H9 (cell line): ENCODE data around the gene DKKL1. TPM values are rescaled to one million over a fixed set of nuclear protein-coding genes. Genes with fewer than 3 reads are reported as not detected.
"Not testable (repeated sequence)": the region's sequence is repeated elsewhere in the genome, so short reads cannot be mapped to it uniquely, and the experiment has no call there.

Experiments
- DNase-seq: peaks from one replicate; pipeline ENCODE4 v3.0.0-alpha.2; 2017
- H2AFZ ChIP-seq: one replicate; pipeline ENCODE4 v1.6.1; 2013; ENCODE audit warnings: mild to moderate bottlenecking, low read length, control low read depth, moderate library complexity
- H2AK5ac ChIP-seq: 2 replicates; pipeline ENCODE4 v1.6.1; 2013; ENCODE audit warnings: low read length, control low read depth, mixed read lengths; ENCODE audit not compliant: insufficient read length
- H2BK120ac ChIP-seq: one replicate; pipeline ENCODE4 v1.6.1; 2013; ENCODE audit warnings: low read depth, mild to moderate bottlenecking, low read length, control low read depth, inconsistent platforms; ENCODE audit not compliant: poor library complexity, severe bottlenecking
- H2BK12ac ChIP-seq: 2 replicates; pipeline ENCODE4 v1.6.1; 2013; ENCODE audit warnings: low read length, control low read depth, mixed read lengths, low read depth; ENCODE audit not compliant: insufficient read length
- H2BK15ac ChIP-seq: 2 replicates; pipeline ENCODE4 v1.6.1; 2013; ENCODE audit warnings: low read depth, low read length, control low read depth
- H2BK20ac ChIP-seq: one replicate; pipeline ENCODE4 v1.6.1; 2013; ENCODE audit warnings: low read depth, mild to moderate bottlenecking, low read length, control low read depth, inconsistent platforms; ENCODE audit not compliant: poor library complexity, severe bottlenecking
- H2BK5ac ChIP-seq: 2 replicates; pipeline ENCODE4 v1.6.1; 2013; ENCODE audit warnings: low read length, control low read depth, mixed read lengths; ENCODE audit not compliant: insufficient read length
- H3K14ac ChIP-seq: 2 replicates; pipeline ENCODE4 v1.6.1; 2013; ENCODE audit warnings: low read length, control low read depth; ENCODE audit not compliant: insufficient read depth
- H3K18ac ChIP-seq: 2 replicates; pipeline ENCODE4 v1.6.1; 2013; ENCODE audit warnings: low read depth, mild to moderate bottlenecking, mixed read lengths, low read length, control low read depth; ENCODE audit not compliant: insufficient read length
- H3K23ac ChIP-seq: 2 replicates; pipeline ENCODE4 v1.6.1; 2013; ENCODE audit warnings: low read length, control low read depth, mixed read lengths, low read depth; ENCODE audit not compliant: insufficient read length
- H3K23me2 ChIP-seq: 2 replicates; pipeline ENCODE4 v1.6.1; 2013; ENCODE audit warnings: low read depth, mild to moderate bottlenecking, mixed read lengths, low read length, control low read depth; ENCODE audit not compliant: insufficient read length, poor library complexity, severe bottlenecking
- H3K27ac ChIP-seq: 2 replicates; pipeline ENCODE4 v1.5.1; 2013; ENCODE audit warnings: low read length, control low read depth, mixed read lengths, low read depth; ENCODE audit not compliant: insufficient read length
- H3K27me3 ChIP-seq: 2 replicates; pipeline ENCODE4 v1.6.1; 2013; ENCODE audit warnings: low read length, control low read depth, inconsistent platforms; ENCODE audit not compliant: insufficient read depth
- H3K4ac ChIP-seq: 2 replicates; pipeline ENCODE4 v1.6.1; 2013; ENCODE audit warnings: low read depth, mild to moderate bottlenecking, control low read depth, inconsistent platforms, low read length, moderate library complexity
- H3K4me1 ChIP-seq: 2 replicates; pipeline ENCODE4 v1.6.1; 2013; ENCODE audit warnings: low read length, control low read depth, inconsistent platforms; ENCODE audit not compliant: insufficient read depth
- H3K4me2 ChIP-seq: 2 replicates; pipeline ENCODE4 v1.6.1; 2013; ENCODE audit warnings: low read length, control low read depth, mixed read lengths; ENCODE audit not compliant: insufficient read length, insufficient read depth
- H3K56ac ChIP-seq: 2 replicates; pipeline ENCODE4 v1.6.1; 2013; ENCODE audit warnings: low read depth, mild to moderate bottlenecking, mixed read lengths, low read length, control low read depth; ENCODE audit not compliant: insufficient read length
- H3K79me1 ChIP-seq: 2 replicates; pipeline ENCODE4 v1.6.1; 2013; ENCODE audit warnings: low read depth, mild to moderate bottlenecking, moderate library complexity, low read length, control low read depth, inconsistent platforms; ENCODE audit not compliant: insufficient read depth, poor library complexity, severe bottlenecking
- H3K79me2 ChIP-seq: 2 replicates; pipeline ENCODE4 v1.6.1; 2013; ENCODE audit warnings: low read length, control low read depth, inconsistent platforms; ENCODE audit not compliant: insufficient read depth
- H3K9ac ChIP-seq: 2 replicates; pipeline ENCODE4 v1.6.1; 2013; ENCODE audit warnings: low read length, control low read depth, mixed read lengths; ENCODE audit not compliant: insufficient read length; ENCODE audit errors: extremely low read depth
- H3K9me3 ChIP-seq: one replicate; pipeline ENCODE4 v1.6.1; 2013; ENCODE audit warnings: low read depth, low read length, inconsistent platforms; ENCODE audit not compliant: control insufficient read depth
- H3T11ph ChIP-seq: one replicate; pipeline ENCODE4 v1.6.1; 2013; ENCODE audit warnings: mild to moderate bottlenecking, low read length, control low read depth, inconsistent platforms
- H4K20me1 ChIP-seq: one replicate; pipeline ENCODE4 v1.6.1; 2013; ENCODE audit not compliant: control insufficient read depth, insufficient read length, insufficient read depth
- H4K5ac ChIP-seq: 2 replicates; pipeline ENCODE4 v1.6.1; 2013; ENCODE audit warnings: low read depth, mild to moderate bottlenecking, mixed read lengths, low read length, control low read depth; ENCODE audit not compliant: insufficient read length
- H4K8ac ChIP-seq: replicated peaks from 2 replicates; pipeline ENCODE4 v1.6.1; 2013; ENCODE audit warnings: low read length, control low read depth, mixed read lengths, low read depth; ENCODE audit not compliant: insufficient read length
- H4K91ac ChIP-seq: 2 replicates; pipeline ENCODE4 v1.6.1; 2013; ENCODE audit warnings: low read depth, mild to moderate bottlenecking, moderate library complexity, mixed read lengths, low read length, control low read depth; ENCODE audit not compliant: insufficient read length
- H3K27ac Mint-ChIP-seq, 3 experiments: 2 replicates in 2 of 3; 3 replicates in 1 of 3; pipeline ENCODE4 v1.8.0; 2020 to 2021; ENCODE audit warnings: mixed read lengths in 3 of 3, mild to moderate bottlenecking in 1 of 3, moderate library complexity in 1 of 3
- H3K27me3 Mint-ChIP-seq: 2 replicates; pipeline ENCODE4 v1.8.0; 2021; ENCODE audit warnings: low read depth, mild to moderate bottlenecking, moderate library complexity, mixed read lengths
- H3K36me3 Mint-ChIP-seq, 3 experiments: 2 replicates in 2 of 3; 3 replicates in 1 of 3; pipeline ENCODE4 v1.8.0; 2020 to 2021; ENCODE audit warnings: low read depth in 3 of 3, mixed read lengths in 3 of 3; ENCODE audit not compliant: insufficient read depth in 1 of 3
- H3K4me1 Mint-ChIP-seq, 2 experiments: 2 replicates each; pipeline ENCODE4 v1.8.0; 2020; ENCODE audit warnings: mixed read lengths in 2 of 2
- H3K4me3 Mint-ChIP-seq, 2 experiments: 2 replicates in 1 of 2; 3 replicates in 1 of 2; pipeline ENCODE4 v1.8.0; 2020 to 2021; ENCODE audit warnings: mild to moderate bottlenecking in 2 of 2, mixed read lengths in 2 of 2, moderate library complexity in 1 of 2
- H3K9me3 Mint-ChIP-seq, 2 experiments: 2 replicates in 1 of 2; 3 replicates in 1 of 2; pipeline ENCODE4 v1.8.0; 2020; ENCODE audit warnings: mild to moderate bottlenecking in 2 of 2, mixed read lengths in 2 of 2, moderate library complexity in 1 of 2
- CTCF ChIP-seq: fragments of 200-600 bp; sonication (generic); conservative IDR thresholded peaks from 3 replicates; pipeline ENCODE4 v1.8.0; 2021; ENCODE audit warnings: antibody characterized with exemption, mild to moderate bottlenecking
- WGBS: extraction: QIAGEN DNeasy Blood & Tissue Kit; methylation state at CpG from one replicate; pipeline ENCODE4 v1.1.7; 2013; ENCODE audit warnings: missing lambda C conversion rate, low lambda C conversion rate, mixed read lengths; ENCODE audit not compliant: insufficient read length; ENCODE audit errors: extremely low coverage; 5-methylcytosine and 5-hydroxymethylcytosine counted together
- total RNA-seq: library from RNA; stranded (reverse); gene quantifications from 2 replicates; pipeline ENCODE4 v1.2.1, GENCODE V29; 2021

DKKL1 gene
- total RNA-seq, 1 experiment from 2014 or later, result 3.5 TPM

GRCh38 chr19:49324801-49325576 is 38.7 kb upstream of the DKKL1 start, which contains the start of gene SLC6A16:
Gene SLC6A16 (minus strand): TSS chr19:49325191. CDS start chr19:49311347, 13,844 bp downstream.
- Histone ChIP-seq H3K18ac (no peak within 1 kb of the TSS), H4K5ac (no peak within 1 kb of the TSS), H3K27me3 (no peaks in the 10 kb centered on the region), H2BK5ac (no peak within 1 kb of the TSS), H3K4me1 (no peaks in the 10 kb centered on the region), H2AK5ac (no peak within 1 kb of the TSS), H4K20me1 (no peaks in the 10 kb centered on the region), H3K9me3 (no peaks in the 10 kb centered on the region), H3K4me2 (no peak within 1 kb of the TSS), H3K23ac (no peak within 1 kb of the TSS), H3T11ph (no peak within 1 kb of the TSS), H3K9ac (no peak within 1 kb of the TSS), H2BK12ac (no peak within 1 kb of the TSS), H4K91ac (no peak within 1 kb of the TSS), H2BK15ac (no peak within 1 kb of the TSS), H4K8ac (no peak within 1 kb of the TSS), H3K14ac (no peak within 1 kb of the TSS), H3K79me2 (no peaks in the 10 kb centered on the region), H3K23me2 (no peaks in the 10 kb centered on the region), H3K79me1 (no peaks in the 10 kb centered on the region), H2BK20ac (no peak within 1 kb of the TSS), H3K27ac (no peak within 1 kb of the TSS), H3K56ac (no peak within 1 kb of the TSS), H2AFZ (no peak within 1 kb of the TSS), H2BK120ac (no peak within 1 kb of the TSS), H3K4ac (no peak within 1 kb of the TSS)
- Mint-ChIP-seq H3K36me3 (peaks cover 4 to 26% (median 16%) of the 10 kb centered on the region in 3 experiments; a peak in 6 of 7 replicates), H3K4me3 (no peak within 1 kb of the TSS), H3K4me1 (no peaks in the 10 kb centered on the region; a peak in 1 of 4 replicates), H3K9me3 (peaks cover 14 to 19% of the 10 kb centered on the region in 2 experiments; a peak in 4 of 5 replicates), H3K27me3 (no peaks in the 10 kb centered on the region; the same call in none of the 2 replicates), H3K27ac (no peak within 1 kb of the TSS)
- no peak for DNase-seq
- WGBS, result no CpG with 5 or more reads among the region's 38 CpGs
- no peak for TF ChIP-seq CTCF

- H2BK5ac ChIP-seq, H3K23me2 ChIP-seq, H3K4me1 ChIP-seq, H3K27ac ChIP-seq, H3K4me1 Mint-ChIP-seq, H4K5ac ChIP-seq, H2AFZ ChIP-seq, H4K20me1 ChIP-seq, H3K56ac ChIP-seq, H3K4me2 ChIP-seq, H3K4me3 Mint-ChIP-seq, H2BK15ac ChIP-seq, H3K23ac ChIP-seq, H2AK5ac ChIP-seq, H2BK20ac ChIP-seq, H3K27ac Mint-ChIP-seq, H3K9ac ChIP-seq, H3K27me3 Mint-ChIP-seq, H2BK120ac ChIP-seq, H4K8ac ChIP-seq, H3K27me3 ChIP-seq, H3K9me3 ChIP-seq, H3K14ac ChIP-seq, H2BK12ac ChIP-seq, H3T11ph ChIP-seq, H3K79me2 ChIP-seq, H3K18ac ChIP-seq, H3K79me1 ChIP-seq, H3K4ac ChIP-seq, H4K91ac ChIP-seq, DNase-seq: not testable (repeated sequence)
- no CpG with 5 or more reads among the region's 13 CpGs for WGBS
- peaks cover 10 to 13% of the 10 kb centered on the region in 2 experiments; a peak in 4 of 5 replicates for H3K9me3 Mint-ChIP-seq
- peaks cover 5 to 31% (median 16%) of the 10 kb centered on the region in 3 experiments for H3K36me3 Mint-ChIP-seq
Observed at GRCh38 chr19:49325756-49326155, 37.9 kb upstream of the DKKL1 start.
